Trophoblast cell (in vitro differentiated cells and primary cell): ENCODE data around the gene FPR1.

Source experiments
- DNase-seq, 2 donors: peaks; one replicate each; pipeline ENCODE4 v3.0.0-alpha.2; 2016
- H2AFZ ChIP-seq: 2 replicates; pipeline ENCODE4 v1.6.1; 2013; ENCODE audit warnings: low read length, moderate library complexity, mild to moderate bottlenecking; ENCODE audit not compliant: insufficient read depth, poor library complexity
- H2AK5ac ChIP-seq: 2 replicates; pipeline ENCODE4 v1.6.1; 2013; ENCODE audit warnings: mild to moderate bottlenecking, low read length
- H2BK120ac ChIP-seq: 2 replicates; pipeline ENCODE4 v1.6.1; 2013; ENCODE audit warnings: low read length, mild to moderate bottlenecking, moderate library complexity; ENCODE audit not compliant: insufficient read depth, poor library complexity
- H2BK12ac ChIP-seq: 2 replicates; pipeline ENCODE4 v1.6.1; 2013; ENCODE audit warnings: mild to moderate bottlenecking, low read length, moderate library complexity
- H2BK5ac ChIP-seq: 2 replicates; pipeline ENCODE4 v1.6.1; 2013; ENCODE audit warnings: low read length, low read depth, moderate library complexity, mild to moderate bottlenecking; ENCODE audit not compliant: poor library complexity
- H3K14ac ChIP-seq: 2 replicates; pipeline ENCODE4 v1.6.1; 2013; ENCODE audit warnings: mild to moderate bottlenecking, low read length
- H3K18ac ChIP-seq: 2 replicates; pipeline ENCODE4 v1.6.1; 2013; ENCODE audit warnings: mild to moderate bottlenecking, low read length
- H3K23ac ChIP-seq: 2 replicates; pipeline ENCODE4 v1.6.1; 2013; ENCODE audit warnings: low read length
- H3K27ac ChIP-seq: 2 replicates; pipeline ENCODE4 v1.5.1; 2013; ENCODE audit warnings: low read depth, mild to moderate bottlenecking, inconsistent platforms, low read length, moderate library complexity
- H3K27me3 ChIP-seq: 2 replicates; pipeline ENCODE4 v1.6.1; 2013; ENCODE audit warnings: inconsistent platforms, mild to moderate bottlenecking, low read length, moderate library complexity; ENCODE audit not compliant: insufficient read depth
- H3K36me3 ChIP-seq, 2 experiments: 1 replicate in 1 of 2; 2 replicates in 1 of 2; pipeline ENCODE4 v1.6.1; 2013; ENCODE audit warnings: low read length in 2 of 2, mild to moderate bottlenecking in 2 of 2, moderate library complexity in 1 of 2; ENCODE audit not compliant: insufficient read depth in 2 of 2, control insufficient read depth in 1 of 2
- H3K4ac ChIP-seq: 2 replicates; pipeline ENCODE4 v1.6.1; 2013; ENCODE audit warnings: low read depth, mild to moderate bottlenecking, low read length, moderate library complexity
- H3K4me1 ChIP-seq, 2 experiments: 1 replicate in 1 of 2; 2 replicates in 1 of 2; pipeline ENCODE4 v1.6.1; 2013; ENCODE audit warnings: low read length in 2 of 2, mild to moderate bottlenecking in 2 of 2, moderate library complexity in 1 of 2; ENCODE audit not compliant: insufficient read depth in 2 of 2, control insufficient read depth in 1 of 2
- H3K4me2 ChIP-seq: 2 replicates; pipeline ENCODE4 v1.6.1; 2013; ENCODE audit warnings: inconsistent platforms, mild to moderate bottlenecking, low read length, moderate library complexity
- H3K4me3 ChIP-seq: 2 replicates; pipeline ENCODE4 v1.5.1; 2013; ENCODE audit warnings: mild to moderate bottlenecking, low read depth, low read length, inconsistent platforms
- H3K79me1 ChIP-seq: one replicate; pipeline ENCODE4 v1.6.1; 2013; ENCODE audit warnings: low read length
- H3K79me2 ChIP-seq: 2 replicates; pipeline ENCODE4 v1.6.1; 2013; ENCODE audit warnings: low read length, mild to moderate bottlenecking; ENCODE audit not compliant: control insufficient read depth, insufficient read depth, poor library complexity
- H3K9ac ChIP-seq: 2 replicates; pipeline ENCODE4 v1.6.1; 2013; ENCODE audit warnings: mild to moderate bottlenecking, low read length
- H3K9me3 ChIP-seq: 2 replicates; pipeline ENCODE4 v1.6.1; 2013; ENCODE audit warnings: low read depth, mild to moderate bottlenecking, control low read depth, inconsistent platforms, low read length; ENCODE audit not compliant: insufficient read depth
- H4K12ac ChIP-seq: 2 replicates; pipeline ENCODE4 v1.6.1; 2013; ENCODE audit warnings: low read depth, mild to moderate bottlenecking, low read length, moderate library complexity
- H4K8ac ChIP-seq: 2 replicates; pipeline ENCODE4 v1.6.1; 2013; ENCODE audit warnings: low read depth, mild to moderate bottlenecking, low read length, moderate library complexity
- H4K91ac ChIP-seq: one replicate; pipeline ENCODE4 v1.6.1; 2013; ENCODE audit warnings: low read depth, mild to moderate bottlenecking, low read length, moderate library complexity
- WGBS: extraction: QIAGEN DNeasy Blood & Tissue Kit; methylation state at CpG from one replicate; pipeline ENCODE4 v1.1.7; 2013; ENCODE audit warnings: missing lambda C conversion rate; ENCODE audit not compliant: insufficient read length, insufficient coverage; ENCODE audit errors: extremely low coverage; 5-methylcytosine and 5-hydroxymethylcytosine counted together

FPR1 gene

DNA sequence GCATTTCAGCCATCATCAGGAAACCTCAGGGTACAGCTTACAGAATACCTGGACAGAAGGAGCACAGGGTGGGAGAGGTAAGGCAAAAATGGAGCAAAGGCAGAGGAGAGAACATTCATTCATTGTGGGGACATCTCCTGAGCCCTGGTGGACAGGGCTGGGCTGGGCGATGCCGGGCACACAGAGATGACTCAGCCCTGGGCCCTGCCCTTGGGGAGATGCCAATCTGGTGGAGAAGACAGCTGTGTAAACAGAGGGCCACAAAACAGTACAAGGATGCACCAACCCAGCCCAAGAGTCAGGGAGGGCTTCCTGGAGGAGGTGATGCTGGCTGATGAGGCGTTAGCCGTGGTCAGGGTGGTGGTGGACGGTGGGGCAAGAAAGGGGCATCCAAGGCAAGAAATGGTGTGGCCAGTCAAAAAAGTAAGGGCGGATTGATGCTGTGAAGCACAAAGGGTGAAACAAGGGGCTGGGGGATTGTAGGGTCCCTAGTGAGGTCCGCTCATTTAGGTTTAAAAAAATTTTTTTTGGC, 24.3 kb downstream of the FPR1 start:
- Histone ChIP-seq H3K79me2 (no peaks in the 10 kb centered on the region), H3K23ac (no peak overlapping the region), H3K4ac (no peak overlapping the region), H3K79me1 (no peaks in the 10 kb centered on the region), H3K4me2 (no peak overlapping the region), H2AK5ac (no peak overlapping the region), H2AFZ (no peak overlapping the region), H3K27me3 (no peaks in the 10 kb centered on the region), H3K9ac (no peak overlapping the region), H4K8ac (no peak overlapping the region), H3K9me3 (peaks cover 10% of the 10 kb centered on the region), H3K4me1 (no peaks in the 10 kb centered on the region), H3K18ac (no peak overlapping the region), H3K27ac (no peak overlapping the region), H2BK12ac (no peak overlapping the region), H3K36me3 (no peaks in the 10 kb centered on the region), H3K4me3 (no peak overlapping the region), H2BK120ac (no peak overlapping the region), H4K12ac (no peak overlapping the region), H4K91ac (no peak overlapping the region), H2BK5ac (no peak overlapping the region), H3K14ac (no peak overlapping the region)
- no CpG with 5 or more reads among the region's 7 CpGs for WGBS
- no peak for DNase-seq

DNA sequence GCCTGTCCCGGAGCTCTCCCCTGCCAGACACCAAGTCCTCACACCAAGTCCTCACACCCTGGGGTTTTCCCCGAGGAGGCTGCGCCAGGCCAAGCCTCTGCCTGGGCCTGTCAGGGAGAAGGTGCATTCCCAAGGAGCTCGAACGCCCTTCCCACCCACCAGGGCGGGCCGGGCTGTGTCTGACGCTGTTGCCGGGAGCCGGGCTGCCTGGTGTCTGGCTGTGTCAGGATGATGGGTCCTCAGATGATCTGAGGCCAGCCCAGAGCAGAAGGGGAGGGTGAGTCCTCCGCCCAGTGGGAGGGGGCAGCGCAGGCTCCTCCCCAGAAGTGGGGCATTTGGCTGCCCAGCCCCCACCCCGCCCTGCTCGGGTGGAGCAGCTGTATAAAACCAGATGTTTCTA, 25.6 kb downstream of the FPR1 start:
- DNase-seq: peak in 1 of 2 donors; percentile 23
- Histone ChIP-seq H2BK120ac (no peak overlapping the region), H3K9ac (no peak overlapping the region), H3K4me1 (no peaks in the 10 kb centered on the region), H3K36me3 (no peaks in the 10 kb centered on the region), H3K4ac (no peak overlapping the region), H3K14ac (no peak overlapping the region), H3K4me3 (no peak overlapping the region), H3K79me1 (no peaks in the 10 kb centered on the region), H2BK12ac (no peak overlapping the region), H3K23ac (no peak overlapping the region), H3K27ac (no peak overlapping the region), H3K9me3 (peaks cover 5% of the 10 kb centered on the region), H3K4me2 (no peak overlapping the region), H4K8ac (no peak overlapping the region), H2BK5ac (no peak overlapping the region), H3K27me3 (no peaks in the 10 kb centered on the region), H4K91ac (no peak overlapping the region), H2AFZ (no peak overlapping the region), H4K12ac (no peak overlapping the region), H3K79me2 (no peaks in the 10 kb centered on the region), H2AK5ac (no peak overlapping the region), H3K18ac (no peak overlapping the region)
- no CpG with 5 or more reads among the region's 14 CpGs for WGBS

DNA sequence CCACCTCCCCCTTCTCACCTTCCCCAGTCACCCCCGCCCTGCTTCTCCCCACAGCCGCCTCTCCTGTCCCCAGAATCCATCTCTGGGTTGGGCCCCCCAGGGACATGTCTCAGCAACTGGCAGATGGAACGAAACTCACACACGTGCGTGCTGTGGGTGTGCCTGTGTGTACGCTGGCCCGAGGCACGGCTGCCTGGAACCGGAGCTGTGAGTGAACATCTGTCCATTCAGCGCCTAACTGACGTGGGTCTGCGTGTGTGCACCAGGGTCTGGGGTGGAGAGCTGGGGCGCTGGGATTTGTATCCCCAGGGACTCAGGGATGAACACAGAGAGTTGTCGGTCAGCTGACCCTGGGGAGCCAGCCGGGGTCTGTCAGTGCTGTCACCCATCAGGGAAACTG, 27.1 kb downstream of the FPR1 start:
- no peak overlapping the region for H2BK5ac ChIP-seq
- H3K9ac ChIP-seq: no peak overlapping the region
- no peaks in the 10 kb centered on the region for H3K9me3 ChIP-seq
- H2BK120ac ChIP-seq: no peak overlapping the region
- no peak overlapping the region for H3K14ac ChIP-seq
- H3K27ac ChIP-seq: no peak overlapping the region
- H3K79me2 ChIP-seq: no peaks in the 10 kb centered on the region
- H3K4me2 ChIP-seq: no peak overlapping the region
- H3K79me1 ChIP-seq: no peaks in the 10 kb centered on the region
- no peaks in the 10 kb centered on the region for H3K36me3 ChIP-seq
- H3K23ac ChIP-seq: no peak overlapping the region
- H4K8ac ChIP-seq: no peak overlapping the region
- H3K4ac ChIP-seq: no peak overlapping the region
- no CpG with 5 or more reads among the region's 15 CpGs for WGBS
- no peak overlapping the region for H4K91ac ChIP-seq
- no peak overlapping the region for H2AK5ac ChIP-seq
- no peak for DNase-seq
- peaks cover 4% of the 10 kb centered on the region for H3K27me3 ChIP-seq
- no peak overlapping the region for H2BK12ac ChIP-seq
- no peak overlapping the region for H4K12ac ChIP-seq
- no peak overlapping the region for H3K4me3 ChIP-seq
- H3K18ac ChIP-seq: no peak overlapping the region
- H3K4me1 ChIP-seq: peaks cover under 1 to 1% of the 10 kb centered on the region in 2 experiments
- no peak overlapping the region for H2AFZ ChIP-seq

DNA sequence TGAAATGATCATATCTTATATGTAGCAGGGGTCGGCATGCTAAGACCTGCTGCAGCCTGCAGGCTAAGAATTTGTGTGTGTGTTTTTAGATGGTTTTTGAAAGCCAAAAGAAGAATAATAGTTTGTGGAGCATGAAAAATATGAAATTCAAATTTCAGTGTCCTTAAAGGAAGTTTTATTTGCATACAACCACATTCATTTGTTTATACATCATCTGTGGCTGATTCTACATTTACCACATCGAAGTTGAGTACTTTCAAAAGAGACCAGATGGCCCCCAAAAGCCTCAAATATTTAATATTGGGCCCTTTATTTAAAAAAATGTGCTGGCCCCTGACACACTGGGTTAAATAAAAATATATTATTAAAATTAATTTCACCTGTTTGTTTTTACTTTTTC, 29.2 kb downstream of the FPR1 start:
- H3K9me3 ChIP-seq: peaks cover 4% of the 10 kb centered on the region
- H2BK12ac ChIP-seq: no peak overlapping the region
- H3K79me2 ChIP-seq: no peaks in the 10 kb centered on the region
- no CpG with 5 or more reads among the region's 2 CpGs for WGBS
- DNase-seq: no peak
- no peak overlapping the region for H4K8ac ChIP-seq
- no peak overlapping the region for H3K4ac ChIP-seq
- H4K12ac ChIP-seq: no peak overlapping the region
- no peak overlapping the region for H3K4me2 ChIP-seq
- H3K4me1 ChIP-seq: peaks cover 7% of the 10 kb centered on the region in 2 experiments
- H3K18ac ChIP-seq: no peak overlapping the region
- H3K36me3 ChIP-seq: no peaks in the 10 kb centered on the region
- H3K79me1 ChIP-seq: no peaks in the 10 kb centered on the region
- no peak overlapping the region for H3K27ac ChIP-seq
- no peak overlapping the region for H3K4me3 ChIP-seq
- no peak overlapping the region for H2AFZ ChIP-seq
- H2BK5ac ChIP-seq: no peak overlapping the region
- no peak overlapping the region for H2AK5ac ChIP-seq
- H4K91ac ChIP-seq: no peak overlapping the region
- H3K14ac ChIP-seq: no peak overlapping the region
- peaks cover 11% of the 10 kb centered on the region for H3K27me3 ChIP-seq
- H3K9ac ChIP-seq: no peak overlapping the region
- H2BK120ac ChIP-seq: no peak overlapping the region
- no peak overlapping the region for H3K23ac ChIP-seq
